NCI-H1105 (cell line): Measurements from ENCODE around the gene DISP2.

ENCODE experiments used
- DNase-seq: peaks from one replicate; lab custom pipeline; 2025; lab: John Stamatoyannopoulos, UW

DISP2 gene

GRCh38 chr15:40363611-40364010 is 5.6 kb downstream of the DISP2 start:
- DNase-seq = no peak

- DNase-seq = no peak
Measured at GRCh38 chr15:40364251-40364650, 6.2 kb downstream of the DISP2 start.

- no peak for DNase-seq
Measured at GRCh38 chr15:40365016-40365415, 7.0 kb downstream of the DISP2 start.

GRCh38 chr15:40365624-40366456 is 7.8 kb downstream of the DISP2 start:
- DNase-seq = no peak

- no peak for DNase-seq
Measured at GRCh38 chr15:40366457-40367370, 8.7 kb downstream of the DISP2 start.

- no peak for DNase-seq
Measured at GRCh38 chr15:40367371-40367685, 9.3 kb downstream of the DISP2 start.

GRCh38 chr15:40367686-40368611 is 9.9 kb downstream of the DISP2 start:
- no peak for DNase-seq

GRCh38 chr15:40368719-40369473 is 10.9 kb downstream of the DISP2 start:
- no peak for DNase-seq

GRCh38 chr15:40369474-40369869 is 11.5 kb downstream of the DISP2 start:
- no peak for DNase-seq

GRCh38 chr15:40369971-40370370 is 12.0 kb downstream of the DISP2 start:
- DNase-seq = no peak

- no peak for DNase-seq
Measured at GRCh38 chr15:40372981-40373380, 15.0 kb downstream of the DISP2 start.

- no peak for DNase-seq
Measured at GRCh38 chr15:40377606-40378005, 19.6 kb downstream of the DISP2 start.

- no peak for DNase-seq
Measured at GRCh38 chr15:40379374-40379773, 21.4 kb downstream of the DISP2 start.

- no peak for DNase-seq
Measured at GRCh38 chr15:40379853-40380252, 21.8 kb downstream of the DISP2 start.

GRCh38 chr15:40380636-40381035 is 22.6 kb downstream of the DISP2 start:
- DNase-seq = no peak

GRCh38 chr15:40381818-40382529 is 24.0 kb downstream of the DISP2 start:
- no peak for DNase-seq

- peak; percentile 78 for DNase-seq
Measured at GRCh38 chr15:40382580-40383456, 24.8 kb downstream of the DISP2 start, which contains the start of gene KNSTRN. TSS of gene KNSTRN (plus strand) at chr15:40382721. CDS start at chr15:40382836, 115 bp downstream.

GRCh38 chr15:40386480-40386879 is 28.5 kb downstream of the DISP2 start:
- DNase-seq = no peak
